B cell (primary cell): Measurements from ENCODE around the gene WBP4. TPM values are rescaled to one million over a fixed set of nuclear protein-coding genes. Genes with fewer than 3 reads are reported as not detected.

ENCODE experiments used
- ATAC-seq: fragments of 200-7000 bp; cut with Tn5 transposase; one replicate; pipeline ENCODE4 v1.10.0; 2021; ENCODE audit warnings: low read depth, mild to moderate bottlenecking, moderate number of reproducible peaks, moderate library complexity
- CTCF ChIA-PET: fragments of 350-600 bp; sonication (Branson Sonifier 250); formaldehyde crosslinking; loops from one replicate; lab custom pipeline; 2021; ENCODE audit warnings: antibody characterized with exemption, inconsistent platforms; lab: Charles Lee
- POLR2A ChIA-PET: fragments of 350-600 bp; sonication (Branson Sonifier 250); formaldehyde crosslinking; loops from one replicate; lab custom pipeline; 2021; ENCODE audit warnings: antibody characterized with exemption; lab: Charles Lee
- DNase-seq: peaks from one replicate; pipeline ENCODE4 v3.0.0; 2013
- H2AFZ ChIP-seq: 2 replicates; pipeline ENCODE4 v1.6.1; 2012; ENCODE audit warnings: mild to moderate bottlenecking, low read depth, low read length; ENCODE audit not compliant: insufficient read depth, poor library complexity, severe bottlenecking
- H3K27ac ChIP-seq, 2 donors: 1 replicate in 1 of 2; 2 replicates in 1 of 2; pipeline ENCODE4 v1.5.1; 2012 to 2013; ENCODE audit warnings: low read length in 2 of 2, mild to moderate bottlenecking in 2 of 2, moderate library complexity in 1 of 2
- H3K27me3 ChIP-seq, 4 experiments: fragments of 200-600 bp in 1 of 4; sonication (generic) in 1 of 4; replicated peaks in 1 of 4; 1 replicate in 2 of 4; 2 replicates in 2 of 4; pipeline versions ENCODE4 v1.6.1 to v1.7.0; 2013 to 2016; ENCODE audit warnings: low read length in 3 of 4, mild to moderate bottlenecking in 2 of 4, mixed read lengths in 1 of 4, moderate library complexity in 1 of 4; ENCODE audit not compliant: insufficient read depth in 4 of 4, control insufficient read depth in 3 of 4; ENCODE audit errors: control extremely low read depth in 1 of 4
- H3K36me3 ChIP-seq, 2 experiments: replicated peaks in 1 of 2; 1 replicate in 1 of 2; 2 replicates in 1 of 2; pipeline versions ENCODE4 v1.6.1 to v1.7.1; 2013; ENCODE audit warnings: low read length in 1 of 2; ENCODE audit not compliant: insufficient read depth in 2 of 2, control insufficient read depth in 1 of 2; ENCODE audit errors: control extremely low read depth in 1 of 2, extremely low read depth in 1 of 2
- H3K4me1 ChIP-seq, 2 donors: fragments of 200-600 bp in 1 of 2; sonication (generic) in 1 of 2; 1 replicate in 1 of 2; 2 replicates in 1 of 2; pipeline versions ENCODE4 v1.5.1 to v1.6.1; 2013 to 2017; ENCODE audit warnings: low read length in 2 of 2; ENCODE audit not compliant: control insufficient read depth in 2 of 2, insufficient read depth in 2 of 2
- H3K4me2 ChIP-seq: replicated peaks from 2 replicates; pipeline ENCODE3; 2012; ENCODE audit warnings: mild to moderate bottlenecking, low read depth, low read length; ENCODE audit not compliant: poor library complexity, severe bottlenecking
- H3K4me3 ChIP-seq, 5 experiments: fragments of 200-600 bp in 1 of 5; sonication (generic) in 1 of 5; 1 replicate in 3 of 5; 2 replicates in 2 of 5; pipeline versions ENCODE4 v1.5.1 to v1.7.0; 2011 to 2016; ENCODE audit warnings: low read length in 4 of 5, mild to moderate bottlenecking in 4 of 5, low read depth in 2 of 5, control low read depth in 1 of 5, moderate library complexity in 1 of 5; ENCODE audit not compliant: insufficient read depth in 1 of 5; ENCODE audit errors: control extremely low read depth in 1 of 5, extremely low read depth in 1 of 5
- H3K79me2 ChIP-seq: fragments of 200-600 bp; sonication (generic); one replicate; pipeline ENCODE4 v1.6.0; 2016; ENCODE audit warnings: low read length; ENCODE audit not compliant: control insufficient read depth, insufficient read depth
- H3K9ac ChIP-seq: fragments of 200-600 bp; sonication (generic); 2 replicates; pipeline ENCODE4 v1.6.1; 2017; ENCODE audit warnings: mild to moderate bottlenecking, low read length, moderate library complexity
- H3K9me3 ChIP-seq, 3 donors: one replicate each; pipeline versions ENCODE4 v1.6.1 to v1.7.1; 2013; ENCODE audit warnings: low read length in 2 of 3; ENCODE audit not compliant: control insufficient read depth in 2 of 3, insufficient read depth in 1 of 3; ENCODE audit errors: control extremely low read depth in 1 of 3
- H4K20me1 ChIP-seq: 2 replicates; pipeline ENCODE4 v1.6.0; 2012; ENCODE audit warnings: mild to moderate bottlenecking, low read length; ENCODE audit not compliant: insufficient read depth, control insufficient read depth, poor library complexity, severe bottlenecking
- H3K27ac Mint-ChIP-seq: one replicate; pipeline ENCODE4 v1.8.0; 2021; ENCODE audit warnings: mixed read lengths
- H3K27me3 Mint-ChIP-seq: one replicate; pipeline ENCODE4 v1.8.0; 2021; ENCODE audit warnings: mixed read lengths
- H3K4me1 Mint-ChIP-seq: one replicate; pipeline ENCODE4 v1.8.0; 2021; ENCODE audit warnings: mixed read lengths
- H3K4me3 Mint-ChIP-seq: one replicate; pipeline ENCODE4 v1.8.0; 2021; ENCODE audit warnings: mixed read lengths
- H3K9me3 Mint-ChIP-seq: one replicate; pipeline ENCODE4 v1.8.0; 2022; ENCODE audit warnings: mixed read lengths; ENCODE audit not compliant: insufficient read depth
- CTCF ChIP-seq: fragments of 200-600 bp; IDR thresholded peaks from one replicate; pipeline ENCODE4 v1.8.0; 2022; ENCODE audit warnings: antibody characterized with exemption, mild to moderate bottlenecking
- EZH2 ChIP-seq: IDR thresholded peaks from 2 replicates; pipeline ENCODE4 v1.6.1; 2012; ENCODE audit warnings: borderline replicate concordance, low read depth, mild to moderate bottlenecking, moderate library complexity, low read length; ENCODE audit not compliant: insufficient read depth, poor library complexity, severe bottlenecking
- WGBS: methylation state at CpG from one replicate; pipeline ENCODE4 v1.1.5; 2013; ENCODE audit warnings: missing lambda C conversion rate; ENCODE audit not compliant: insufficient coverage; 5-methylcytosine and 5-hydroxymethylcytosine counted together
- intact Hi-C: fragments of 100-400 bp; cut with micrococcal nuclease; formaldehyde crosslinking; loops from one replicate; pipeline ENCODE4 v1.10.0; 2022
- polyA plus RNA-seq: library from polyadenylated mRNA; depleted of rRNA; stranded (reverse); fragments of >200 nt; gene quantifications from 2 replicates; pipeline ENCODE4 v1.2.3, GENCODE V29; 2012
- total RNA-seq, 2 donors: library from RNA; stranded (reverse); fragments of 120-200 nt in 1 of 2; gene quantifications; 1 replicate in 1 of 2; 2 replicates in 1 of 2; pipeline versions ENCODE4 v1.2.3 to v1.2.4, GENCODE V29; 2013 to 2022

Gene WBP4
- total and polyA plus RNA-seq, 2 donors (not counting 1 experiment from before 2014, with no cell fraction given), result 1.8 to 10.4 TPM

DNA sequence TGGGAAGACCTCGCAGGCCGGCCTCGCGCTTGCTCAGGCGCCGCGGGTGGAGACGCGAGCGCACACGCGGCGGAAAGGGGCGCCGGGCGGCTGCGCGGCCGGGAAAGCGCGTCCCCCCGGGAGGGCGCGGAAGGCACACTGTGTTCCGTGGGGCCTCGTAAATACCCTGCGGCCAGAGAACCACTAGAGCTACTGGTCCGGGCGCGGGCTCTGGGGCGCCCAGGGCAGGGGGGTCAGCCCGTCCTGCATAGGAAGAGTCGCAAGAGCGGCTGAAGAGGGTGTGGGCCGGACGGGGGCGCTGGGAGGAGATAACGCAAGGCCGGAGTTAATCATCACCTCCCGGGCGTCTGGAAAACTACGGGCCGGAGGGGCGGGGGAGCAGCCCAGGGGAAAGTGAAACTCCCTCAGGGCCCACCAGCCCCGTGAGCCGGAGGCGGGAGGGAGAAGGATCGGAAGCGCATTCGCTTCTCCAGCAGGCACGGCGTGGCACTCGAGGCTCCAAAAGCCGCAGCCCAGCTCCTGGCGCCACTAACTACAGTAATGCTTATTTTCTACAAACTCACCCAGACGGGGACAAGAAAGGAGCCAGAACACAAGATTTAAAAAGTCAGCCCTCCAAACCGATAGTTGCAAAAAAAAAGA lies 1.1 kb upstream of the WBP4 start:
- Histone ChIP-seq H3K9me3 (no peaks in the 10 kb centered on the region), H3K27ac (peak overlapping the region; percentile 86 to 91), H3K9ac (peak overlapping the region; percentile 85), H3K4me2 (peak overlapping the region; percentile 83), H3K36me3 (peaks cover 0 to 2% of the 10 kb centered on the region in 2 experiments), H3K4me3 (peak overlapping the region; percentile 83 to 99 (median 98)), H4K20me1 (no peaks in the 10 kb centered on the region), H3K4me1 (peaks cover 14% of the 10 kb centered on the region in 2 donors), H2AFZ (peak overlapping the region; percentile 93), H3K79me2 (peaks cover 64% of the 10 kb centered on the region), H3K27me3 (no peaks in the 10 kb centered on the region)
- TF ChIP-seq CTCF, result peak; percentile 18
- no peak for TF ChIP-seq EZH2
- peaks cover 46% of the 10 kb centered on the region for H3K4me1 Mint-ChIP-seq
- ATAC-seq (peak; percentile 42), DNase-seq (peak; percentile 89)
- H3K9me3 Mint-ChIP-seq, result no peaks in the 10 kb centered on the region
- peak overlapping the region; percentile 100 for H3K4me3 Mint-ChIP-seq
- intact Hi-C loops, result loop anchor here (1.0 to 2.0 kb wide), 7 partner anchors 41 to 1317 kb away; partner anchors contain the start of genes ELF1, KBTBD6, KBTBD7 and NAA16
- ChIA-PET POLR2A (interaction anchor here (0.5 to 3.2 kb wide), 10 partner anchors 41 to 621 kb away, joined by 3 to 32 read pairs (median 4); partner anchors contain the start of gene ELF1), CTCF (interaction anchor here (0.7 to 3.7 kb wide), 15 partner anchors 13 to 1190 kb away, joined by 3 to 31 read pairs (median 4); partner anchors contain the start of gene ELF1)
- H3K27ac Mint-ChIP-seq, result peak overlapping the region; percentile 100
- no peaks in the 10 kb centered on the region for H3K27me3 Mint-ChIP-seq
- WGBS, result under 1% methylated on average over 49 of the region's 57 CpGs

DNA sequence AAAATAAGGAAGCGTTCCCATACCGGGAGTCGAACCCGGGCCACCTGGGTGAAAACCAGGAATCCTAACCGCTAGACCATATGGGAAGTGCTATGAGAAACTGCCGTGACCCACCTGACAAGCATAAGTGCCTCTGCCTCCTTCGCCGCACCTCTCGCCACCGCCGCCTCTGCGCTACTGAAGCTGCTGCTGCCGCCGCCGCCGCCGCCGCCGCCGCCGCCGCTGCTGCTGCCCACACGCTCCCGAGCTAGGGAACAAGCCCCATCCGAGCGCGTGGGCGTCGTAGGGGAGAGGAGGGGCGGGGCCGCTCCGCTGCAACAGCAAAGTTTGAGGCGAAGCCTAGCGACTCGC lies 610 bp upstream of the WBP4 start:
- peak overlapping the region; percentile 100 for H3K27ac Mint-ChIP-seq
- POLR2A ChIA-PET, result interaction anchor here (0.7 to 3.2 kb wide), 12 partner anchors 41 to 1406 kb away, joined by 3 to 32 read pairs (median 4); partner anchors contain the start of gene ELF1
- CTCF ChIA-PET, result interaction anchor here (0.7 to 3.7 kb wide), 13 partner anchors 14 to 1190 kb away, joined by 3 to 31 read pairs (median 4); partner anchors contain the start of gene ELF1
- WGBS, result under 1% methylated on average over 35 of the region's 35 CpGs
- no peaks in the 10 kb centered on the region for H3K27me3 ChIP-seq
- peak overlapping the region; percentile 83 to 99 (median 98) for H3K4me3 ChIP-seq
- H3K9me3 Mint-ChIP-seq, result no peaks in the 10 kb centered on the region
- peak overlapping the region; percentile 93 for H2AFZ ChIP-seq
- H3K9me3 ChIP-seq, result no peaks in the 10 kb centered on the region
- intact Hi-C loops, result loop anchor here (1.0 to 2.0 kb wide), 11 partner anchors 15 to 1316 kb away; partner anchors contain the start of genes ELF1, KBTBD6, KBTBD7 and MRPS31
- peak overlapping the region; percentile 85 for H3K9ac ChIP-seq
- H3K4me1 Mint-ChIP-seq, result peaks cover 43% of the 10 kb centered on the region
- H3K4me2 ChIP-seq, result peak overlapping the region; percentile 83
- H3K36me3 ChIP-seq, result peaks cover under 1 to 2% of the 10 kb centered on the region in 2 experiments
- DNase-seq, result peak; percentile 94
- no peaks in the 10 kb centered on the region for H3K27me3 Mint-ChIP-seq
- peak; percentile 46 for ATAC-seq
- TF ChIP-seq EZH2, result no peak
- no peak for TF ChIP-seq CTCF
- peaks cover 59% of the 10 kb centered on the region for H3K79me2 ChIP-seq
- H4K20me1 ChIP-seq, result no peaks in the 10 kb centered on the region
- H3K27ac ChIP-seq, result peak overlapping the region; percentile 86 to 91
- peaks cover 12 to 14% of the 10 kb centered on the region in 2 donors for H3K4me1 ChIP-seq
- peak overlapping the region; percentile 100 for H3K4me3 Mint-ChIP-seq
